GM12875 (cell line): ENCODE measurements around the gene SCARF2.
"Not testable (repeated sequence)": the region's sequence is repeated elsewhere in the genome, so short reads cannot be mapped to it uniquely, and the experiment has no call there.

Experiments
- H3K4me3 ChIP-seq: one replicate; pipeline ENCODE4 v1.5.1; 2011; ENCODE audit warnings: low read depth, low read length, control low read depth
- CTCF ChIP-seq: IDR thresholded peaks from 2 replicates; pipeline ENCODE4 v1.5.1; 2011; ENCODE audit warnings: low read depth, mild to moderate bottlenecking, control low read depth, inconsistent platforms, low read length, moderate library complexity, borderline replicate concordance; ENCODE audit not compliant: insufficient read depth

SCARF2 gene

GRCh38 chr22:20437613-20438426, at the start of gene SCARF2:
Gene SCARF2, minus strand, starts transcription at chr22:20437825. Its CDS starts 71 bp downstream, at chr22:20437754.
- no peak for TF ChIP-seq CTCF
- no peak within 1 kb of the TSS for H3K4me3 ChIP-seq

- H3K4me3 ChIP-seq = no peak overlapping the region
- no peak for TF ChIP-seq CTCF
Measured at GRCh38 chr22:20486229-20486628, 48.6 kb upstream of the SCARF2 start.

GRCh38 chr22:20484948-20485683, 47.5 kb upstream of the SCARF2 start:
- no peak for TF ChIP-seq CTCF
- no peak overlapping the region for H3K4me3 ChIP-seq

GRCh38 chr22:20483771-20484170, 46.1 kb upstream of the SCARF2 start:
- TF ChIP-seq CTCF = no peak
- no peak overlapping the region for H3K4me3 ChIP-seq

GRCh38 chr22:20483143-20483506, 45.5 kb upstream of the SCARF2 start:
- not testable (repeated sequence) for H3K4me3 ChIP-seq

GRCh38 chr22:20479612-20480196, 42.1 kb upstream of the SCARF2 start:
- no peak for TF ChIP-seq CTCF
- H3K4me3 ChIP-seq = no peak overlapping the region

- H3K4me3 ChIP-seq = not testable (repeated sequence)
Measured at GRCh38 chr22:20478059-20478458, 40.4 kb upstream of the SCARF2 start.

- H3K4me3 ChIP-seq = not testable (repeated sequence)
Measured at GRCh38 chr22:20475569-20475968, 37.9 kb upstream of the SCARF2 start.
